ENCODE results near the gene CRYL1. TPM values are rescaled to one million over a fixed set of nuclear protein-coding genes. Genes with fewer than 3 reads are reported as not detected.

CRYL1 gene
- total RNA-seq, 1 experiment from 2014 or later: 3.7 TPM

DNA sequence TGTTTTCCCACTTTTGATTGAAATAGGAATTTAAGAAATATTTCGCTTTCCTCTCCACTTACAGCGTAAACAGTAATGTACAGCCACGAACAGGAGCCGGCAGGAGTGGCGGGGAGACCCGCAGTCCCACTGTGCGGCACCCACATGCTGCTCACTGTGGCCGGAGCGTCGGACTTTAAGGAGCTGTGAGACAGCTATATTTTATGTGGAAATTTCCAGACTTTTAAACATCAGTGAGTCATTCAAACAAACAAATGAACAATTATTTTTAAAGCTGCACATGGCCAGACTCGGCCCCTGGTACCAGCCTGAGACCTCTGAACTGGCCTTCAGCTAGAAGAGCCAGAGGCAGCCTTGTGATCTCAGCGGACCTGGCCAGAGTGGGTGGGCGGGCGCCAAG, 52.5 kb downstream of the CRYL1 start:
- Histone ChIP-seq H3K4me1 (ENCODE audit: insufficient read depth, low read length) (no peaks in the 10 kb centered on the region; the same call in 1 of the 2 replicates), H4K5ac (ENCODE audit: insufficient read length, low read depth, low read length) (no peak overlapping the region), H4K91ac (ENCODE audit: insufficient read length, low read depth, low read length) (no peak overlapping the region), H3K79me2 (ENCODE audit: insufficient read depth, low read length) (no peaks in the 10 kb centered on the region), H2BK5ac (ENCODE audit: insufficient read length, low read length) (no peak overlapping the region), H4K20me1 (ENCODE audit: control insufficient read depth, insufficient read depth, insufficient read length) (no peaks in the 10 kb centered on the region), H3K23me2 (ENCODE audit: insufficient read length, low read depth, low read length, poor library complexity, severe bottlenecking) (no peaks in the 10 kb centered on the region), H3K4ac (ENCODE audit: low read depth, low read length) (no peak overlapping the region), H3K18ac (ENCODE audit: insufficient read length, low read depth, low read length) (no peak overlapping the region), H3K4me2 (ENCODE audit: insufficient read depth, insufficient read length, low read length) (no peak overlapping the region), H3K79me1 (ENCODE audit: insufficient read depth, low read depth, low read length, poor library complexity, severe bottlenecking) (no peaks in the 10 kb centered on the region), H3K9me3 (ENCODE audit: control insufficient read depth, low read depth, low read length) (no peaks in the 10 kb centered on the region), H3K23ac (ENCODE audit: insufficient read length, low read depth, low read length) (no peak overlapping the region), H3K9ac (ENCODE audit: extremely low read depth, insufficient read length, low read length) (no peak overlapping the region), H3K56ac (ENCODE audit: insufficient read length, low read depth, low read length) (no peak overlapping the region), H2BK20ac (ENCODE audit: low read depth, low read length, poor library complexity, severe bottlenecking) (no peak overlapping the region), H3K14ac (ENCODE audit: insufficient read depth, low read length) (no peak overlapping the region), H3K27ac (ENCODE audit: insufficient read length, low read depth, low read length) (no peak overlapping the region), H4K8ac (replicated peaks; ENCODE audit: insufficient read length, low read depth, low read length) (no peak overlapping the region), H3K27me3 (ENCODE audit: insufficient read depth, low read length) (0 out of 2 replicates have a peak, but pooled peaks cover 2% of the 10 kb centered on the region), H3T11ph (ENCODE audit: low read length) (no peak overlapping the region), H2BK120ac (ENCODE audit: low read depth, low read length, poor library complexity, severe bottlenecking) (no peak overlapping the region), H2BK12ac (ENCODE audit: insufficient read length, low read depth, low read length) (no peak overlapping the region), H2AFZ (ENCODE audit: low read length) (no peak overlapping the region), H2BK15ac (ENCODE audit: low read depth, low read length) (no peak overlapping the region), H2AK5ac (ENCODE audit: insufficient read length, low read length) (no peak overlapping the region)
- Mint-ChIP-seq H3K4me3 (no peak overlapping the region), H3K36me3 (ENCODE audit: insufficient read depth in 1 of 3, low read depth in 3 of 3) (no peaks in the 10 kb centered on the region), H3K9me3 (no peaks in the 10 kb centered on the region), H3K27me3 (ENCODE audit: low read depth) (peaks cover 4% of the 10 kb centered on the region; the same call in 1 of the 2 replicates), H3K4me1 (peaks cover 6 to 13% of the 10 kb centered on the region in 2 experiments), H3K27ac (no peak overlapping the region)
- no peak for DNase-seq
- TF ChIP-seq CTCF (conservative IDR thresholded peaks at IDR 0.05): no peak
- WGBS (ENCODE audit: extremely low coverage, insufficient read length, low lambda C conversion rate): no CpG with 5 or more reads among the region's 14 CpGs
